Measurements from ENCODE around the gene ROM1.

Gene ROM1

GRCh38 chr11:62574363-62575071 lies 38.5 kb upstream of the ROM1 start:
- peak; percentile 34 for ATAC-seq (ENCODE audit: insufficient read depth, low read depth)
- peak overlapping the region; percentile 85 for H3K27ac ChIP-seq (ENCODE audit: low read length)
- H3K4me3 ChIP-seq (ENCODE audit: low read depth in 1 of 2, low read length in 2 of 2), result peak overlapping the region; percentile 60 to 79
- H2AFZ ChIP-seq (ENCODE audit: low read depth, low read length), result peak overlapping the region; percentile 84
- DNase-seq, result peak; percentile 44
- peaks cover 32% of the 10 kb centered on the region; the same call in 1 of the 2 replicates for H4K20me1 ChIP-seq (ENCODE audit: insufficient read depth, low read length)
- TF ChIP-seq CTCF (IDR thresholded peaks at IDR 0.05; ENCODE audit: borderline replicate concordance, extremely low read depth, low read length, poor library complexity, severe bottlenecking) (no peak), EZH2 (IDR thresholded peaks at IDR 0.05; ENCODE audit: borderline replicate concordance, low read depth, low read length, severe bottlenecking) (no peak)
- H3K4me1 ChIP-seq (ENCODE audit: insufficient read depth, low read length), result peaks cover 56% of the 10 kb centered on the region
- H3K4me2 ChIP-seq (ENCODE audit: insufficient read depth, low read length), result peak overlapping the region; percentile 91
- peak overlapping the region; percentile 72 for H3K9ac ChIP-seq (ENCODE audit: low read depth, low read length)
- H3K79me2 ChIP-seq (ENCODE audit: insufficient read depth, low read length), result peaks cover 66% of the 10 kb centered on the region
- no peaks in the 10 kb centered on the region for H3K27me3 ChIP-seq (ENCODE audit: insufficient read depth, low read length, poor library complexity)
- no peaks in the 10 kb centered on the region for H3K9me3 ChIP-seq (ENCODE audit: insufficient read depth, low read length, severe bottlenecking)
- peaks cover 74% of the 10 kb centered on the region for H3K36me3 ChIP-seq (ENCODE audit: insufficient read depth, low read length)

GRCh38 chr11:62575156-62575555 lies 37.9 kb upstream of the ROM1 start:
- H3K9me3 ChIP-seq (ENCODE audit: insufficient read depth, low read length, severe bottlenecking), result no peaks in the 10 kb centered on the region
- H3K27me3 ChIP-seq (ENCODE audit: insufficient read depth, low read length, poor library complexity), result no peaks in the 10 kb centered on the region
- TF ChIP-seq EZH2 (IDR thresholded peaks at IDR 0.05; ENCODE audit: borderline replicate concordance, low read depth, low read length, severe bottlenecking) (no peak), CTCF (IDR thresholded peaks at IDR 0.05; ENCODE audit: borderline replicate concordance, extremely low read depth, low read length, poor library complexity, severe bottlenecking) (no peak)
- H3K36me3 ChIP-seq (ENCODE audit: insufficient read depth, low read length), result peaks cover 73% of the 10 kb centered on the region
- H2AFZ ChIP-seq (ENCODE audit: low read depth, low read length), result peak overlapping the region; percentile 84
- peaks cover 60% of the 10 kb centered on the region for H3K79me2 ChIP-seq (ENCODE audit: insufficient read depth, low read length)
- H3K4me1 ChIP-seq (ENCODE audit: insufficient read depth, low read length), result peaks cover 51% of the 10 kb centered on the region
- no peak for DNase-seq
- peaks cover 29% of the 10 kb centered on the region; the same call in 1 of the 2 replicates for H4K20me1 ChIP-seq (ENCODE audit: insufficient read depth, low read length)
- no peak for ATAC-seq (ENCODE audit: insufficient read depth, low read depth)
- peak overlapping the region; percentile 72 for H3K9ac ChIP-seq (ENCODE audit: low read depth, low read length)
- H3K27ac ChIP-seq (ENCODE audit: low read length), result peak overlapping the region; percentile 85
- peak overlapping the region; percentile 60 to 79; a peak in 3 of 4 replicates for H3K4me3 ChIP-seq (ENCODE audit: low read depth in 1 of 2, low read length in 2 of 2)
- H3K4me2 ChIP-seq (ENCODE audit: insufficient read depth, low read length), result peak overlapping the region; percentile 91

GRCh38 chr11:62575837-62576236 lies 37.2 kb upstream of the ROM1 start:
- ATAC-seq (ENCODE audit: insufficient read depth, low read depth) (no peak), DNase-seq (no peak)
- H3K9ac ChIP-seq (ENCODE audit: low read depth, low read length), result peak overlapping the region; percentile 72; the same call in 1 of the 2 replicates

More at GRCh38 chr11:62575837-62576236, 37.2 kb upstream of the ROM1 start:
- peaks cover 44% of the 10 kb centered on the region for H3K4me1 ChIP-seq (ENCODE audit: insufficient read depth, low read length)
- H3K27me3 ChIP-seq (ENCODE audit: insufficient read depth, low read length, poor library complexity), result no peaks in the 10 kb centered on the region
- peak overlapping the region; percentile 10; the same call in 1 of the 2 replicates for H3K27ac ChIP-seq (ENCODE audit: low read length)
- H3K4me2 ChIP-seq (ENCODE audit: insufficient read depth, low read length), result peak overlapping the region; percentile 91; the same call in 1 of the 2 replicates
- TF ChIP-seq CTCF (IDR thresholded peaks at IDR 0.05; ENCODE audit: borderline replicate concordance, extremely low read depth, low read length, poor library complexity, severe bottlenecking) (no peak), EZH2 (IDR thresholded peaks at IDR 0.05; ENCODE audit: borderline replicate concordance, low read depth, low read length, severe bottlenecking) (no peak)
- H3K4me3 ChIP-seq (ENCODE audit: low read depth in 1 of 2, low read length in 2 of 2), result peak overlapping the region in 1 of 2 experiments; percentile 79; a peak in 1 of 4 replicates
- peaks cover 53% of the 10 kb centered on the region for H3K79me2 ChIP-seq (ENCODE audit: insufficient read depth, low read length)
- peaks cover 23% of the 10 kb centered on the region for H4K20me1 ChIP-seq (ENCODE audit: insufficient read depth, low read length)
- no peaks in the 10 kb centered on the region for H3K9me3 ChIP-seq (ENCODE audit: insufficient read depth, low read length, severe bottlenecking)
- H3K36me3 ChIP-seq (ENCODE audit: insufficient read depth, low read length), result peaks cover 69% of the 10 kb centered on the region
- H2AFZ ChIP-seq (ENCODE audit: low read depth, low read length), result no peak overlapping the region

Data from DND-41 (cell line).